HepG2 (cell line): ENCODE measurements around the gene PIEZO1. TPM values are rescaled to one million over a fixed set of nuclear protein-coding genes. Genes with fewer than 3 reads are reported as not detected.

Experiments used
- ATAC-seq: fragments of 200-7000 bp; cut with Tn5 transposase; 3 replicates; pipeline ENCODE4 v1.9.1; 2020; ENCODE audit warnings: mild to moderate bottlenecking, moderate library complexity
- BruUV-seq: library from RNA; stranded (reverse); fragments of 400-500 nt; replicated peaks from 2 replicates; lab custom pipeline; 2021; lab: Mats Ljungman, UMichigan
- CTCF ChIA-PET: fragments of 300-600 bp; formaldehyde crosslinking; extraction: SDS; loops from one replicate; lab custom pipeline; 2021; ENCODE audit warnings: low total read pairs, inconsistent platforms, low intra/inter-chr PET ratio; lab: Yijun Ruan, JAX
- POLR2A ChIA-PET: fragments of 350-600 bp; sonication (Branson Sonifier 250); formaldehyde crosslinking; loops from one replicate; lab custom pipeline; 2020; ENCODE audit warnings: antibody characterized with exemption, inconsistent platforms; lab: Yijun Ruan, JAX
- DNase-seq: peaks from one replicate; pipeline ENCODE4 v3.0.0-alpha.2; 2015; ENCODE audit warnings: low spot score
- FAIRE-seq: peaks from 3 replicates; lab custom pipeline; 2011; peaks lifted over from hg19 to GRCh38; lab: Jason Lieb, UNC
- H2AFZ ChIP-seq: one replicate; pipeline ENCODE4 v1.6.1; 2011; ENCODE audit warnings: low read length, inconsistent platforms
- H3K27ac ChIP-seq: fragments of 300-600 bp; 3 replicates; pipeline ENCODE4 v1.8.0; 2011; ENCODE audit warnings: mixed run types, mild to moderate bottlenecking, mixed read lengths, low read length, inconsistent platforms; ENCODE audit not compliant: insufficient read depth; ENCODE audit errors: extremely low read length
- H3K27me3 ChIP-seq, 2 experiments: fragments of 200-600 bp in 1 of 2; 2 replicates in 1 of 2; 3 replicates in 1 of 2; pipeline versions ENCODE4 v1.6.0 to v1.8.0; 2011; ENCODE audit warnings: low read length in 2 of 2, mild to moderate bottlenecking in 2 of 2, moderate library complexity in 2 of 2, inconsistent platforms in 1 of 2; ENCODE audit not compliant: insufficient read depth in 2 of 2, control insufficient read depth in 1 of 2
- H3K36me3 ChIP-seq, 2 experiments: fragments of 200-600 bp in 1 of 2; replicated peaks in 1 of 2; 2 replicates in 1 of 2; 3 replicates in 1 of 2; pipeline versions ENCODE4 v1.5.1 to v1.8.0; 2011; ENCODE audit warnings: low read length in 2 of 2, inconsistent platforms in 1 of 2; ENCODE audit not compliant: insufficient read depth in 2 of 2, control insufficient read depth in 1 of 2
- H3K4me1 ChIP-seq: 2 replicates; pipeline ENCODE4 v1.5.1; 2012; ENCODE audit warnings: low read length, inconsistent platforms; ENCODE audit not compliant: insufficient read depth
- H3K4me2 ChIP-seq: 2 replicates; pipeline ENCODE4 v1.6.0; 2011; ENCODE audit warnings: low read depth, low read length, inconsistent platforms
- H3K4me3 ChIP-seq, 3 experiments: fragments of 200-600 bp in 1 of 3; sonication (generic), shearing (Covaris generic) in 1 of 3; replicated peaks in 1 of 3; 2 replicates each; pipeline ENCODE4 v1.5.1; 2011 to 2016; ENCODE audit warnings: low read length in 3 of 3, inconsistent platforms in 2 of 3, low read depth in 2 of 3, mild to moderate bottlenecking in 2 of 3, control low read depth in 1 of 3, mixed read lengths in 1 of 3; ENCODE audit not compliant: insufficient read depth in 1 of 3
- H3K79me2 ChIP-seq: one replicate; pipeline ENCODE4 v1.6.1; 2011; ENCODE audit warnings: low read length, inconsistent platforms; ENCODE audit not compliant: insufficient read depth
- H3K9ac ChIP-seq: 2 replicates; pipeline ENCODE4 v1.6.0; 2011; ENCODE audit warnings: mild to moderate bottlenecking, low read depth, low read length, inconsistent platforms; ENCODE audit not compliant: insufficient read depth
- H3K9me3 ChIP-seq: 2 replicates; pipeline ENCODE4 v1.5.1; 2012; ENCODE audit warnings: mild to moderate bottlenecking, low read length
- H4K20me1 ChIP-seq: 2 replicates; pipeline ENCODE4 v1.6.0; 2011; ENCODE audit warnings: inconsistent platforms, mild to moderate bottlenecking, low read length, moderate library complexity; ENCODE audit not compliant: insufficient read depth
- DR1 ChIP-seq: sonication (generic); formaldehyde crosslinking; IDR thresholded peaks from 2 replicates; pipeline ENCODE4 v1.8.0; 2021; ENCODE audit warnings: mild to moderate bottlenecking, missing genetic modification reagents, inconsistent platforms
- KDM1A ChIP-seq: IDR thresholded peaks from 2 replicates; pipeline ENCODE4 v1.6.1; 2016; ENCODE audit warnings: missing compliant biosample characterization
- KLF11 ChIP-seq: IDR thresholded peaks from 2 replicates; pipeline ENCODE4 v1.6.1; 2016; ENCODE audit warnings: missing compliant biosample characterization
- KLF12 ChIP-seq: sonication (generic); formaldehyde crosslinking; IDR thresholded peaks from 2 replicates; pipeline ENCODE4 v1.4.0; 2020; ENCODE audit warnings: missing genetic modification reagents, borderline replicate concordance
- MEF2D ChIP-seq: sonication (generic); formaldehyde crosslinking; IDR thresholded peaks from 2 replicates; pipeline ENCODE4 v1.5.1; 2020; ENCODE audit warnings: mild to moderate bottlenecking, missing genetic modification reagents
- NFYC ChIP-seq: IDR thresholded peaks from 2 replicates; pipeline ENCODE4 v1.6.1; 2016; ENCODE audit warnings: missing genetic modification reagents, missing compliant biosample characterization
- PAWR ChIP-seq: sonication (generic); formaldehyde crosslinking; IDR thresholded peaks from 2 replicates; pipeline ENCODE4 v1.4.0; 2020; ENCODE audit warnings: missing genetic modification reagents, mild to moderate bottlenecking, borderline replicate concordance
- PRPF4 ChIP-seq: fragments of 200-400 bp; formaldehyde crosslinking; IDR thresholded peaks from 2 replicates; pipeline ENCODE4 v1.6.1; 2016; ENCODE audit warnings: low read length, low read depth; ENCODE audit not compliant: poor library complexity, severe bottlenecking
- SP2 ChIP-seq: sonication (generic); formaldehyde crosslinking; IDR thresholded peaks from 2 replicates; pipeline ENCODE4 v1.5.1; 2020; ENCODE audit warnings: mild to moderate bottlenecking, missing genetic modification reagents
- ZFP41 ChIP-seq: sonication (generic); formaldehyde crosslinking; IDR thresholded peaks from 2 replicates; pipeline ENCODE4 v1.4.0; 2020; ENCODE audit warnings: mild to moderate bottlenecking, missing genetic modification reagents, borderline replicate concordance
- ZNF251 ChIP-seq: sonication (generic); formaldehyde crosslinking; IDR thresholded peaks from 2 replicates; pipeline ENCODE4 v1.9.0; 2021; ENCODE audit warnings: mild to moderate bottlenecking, missing genetic modification reagents
- ZNF333 ChIP-seq: sonication (generic); formaldehyde crosslinking; IDR thresholded peaks from 2 replicates; pipeline ENCODE4 v1.4.0; 2020; ENCODE audit warnings: mild to moderate bottlenecking, missing genetic modification reagents, borderline replicate concordance
- ZNF33B ChIP-seq: sonication (generic); formaldehyde crosslinking; IDR thresholded peaks from 2 replicates; pipeline ENCODE4 v1.5.1; 2020; ENCODE audit warnings: mild to moderate bottlenecking, missing genetic modification reagents
- ZNF34 ChIP-seq: sonication (generic); formaldehyde crosslinking; IDR thresholded peaks from 2 replicates; pipeline ENCODE4 v1.4.0; 2020; ENCODE audit warnings: mild to moderate bottlenecking, missing genetic modification reagents, borderline replicate concordance
- ZNF354B ChIP-seq: sonication (generic); formaldehyde crosslinking; IDR thresholded peaks from 2 replicates; pipeline ENCODE4 v1.8.0; 2022; ENCODE audit warnings: mild to moderate bottlenecking, missing genetic modification reagents
- ZNF569 ChIP-seq: sonication (generic); formaldehyde crosslinking; IDR thresholded peaks from 2 replicates; pipeline ENCODE4 v1.5.0; 2020; ENCODE audit warnings: mild to moderate bottlenecking, missing genetic modification reagents, moderate library complexity, borderline replicate concordance
- WGBS: methylation state at CpG from one replicate; pipeline ENCODE4 v1.1.6; 2017; ENCODE audit warnings: low lambda C conversion rate; 5-methylcytosine and 5-hydroxymethylcytosine counted together
- in situ Hi-C: cut with HindIII; loops from 2 replicates; pipeline ENCODE4 v1.10.0; 2017; ENCODE audit warnings: low pct_unique_long_range_greater_than_20kb; ENCODE audit not compliant: extremely low pct_ligation_motif_present
- intact Hi-C: fragments of 100-400 bp; cut with micrococcal nuclease; formaldehyde crosslinking; loops from one replicate; pipeline ENCODE4 v1.10.0; 2022; ENCODE audit not compliant: unreplicated experiment
- polyA plus RNA-seq, 8 experiments: library from polyadenylated mRNA; depleted of rRNA in 3 of 8; stranded (reverse) in 7 of 8; unstranded in 1 of 8; fragments of >200 nt; fragmentation: Illumina TruSeq in 4 of 8; extraction: Trizol in 4 of 8; gene quantifications; 2 replicates each; pipeline versions ENCODE4 v1.2.1 to v1.2.3, GENCODE V29; 2011 to 2016; ENCODE audit warnings: low read depth in 4 of 8, missing spikeins in 1 of 8, mixed read lengths in 1 of 8; ENCODE audit not compliant: insufficient read depth in 1 of 8
- total RNA-seq, 5 experiments: library from RNA; depleted of rRNA; stranded (reverse); fragments of >200 nt; fragmentation: Illumina TruSeq; extraction: Trizol; gene quantifications; 2 replicates each; pipeline ENCODE4 v1.2.3, GENCODE V29; 2016; ENCODE audit warnings: low read depth in 1 of 5
- TF ChIP-seq, protein P1 (sequence below), 2 experiments: sonication (generic) in 1 of 2; formaldehyde crosslinking in 1 of 2; IDR thresholded peaks; 2 replicates each; pipeline versions ENCODE4 v1.4.0 to v1.6.1; 2016 to 2020; ENCODE audit warnings: borderline replicate concordance in 1 of 2, low read depth in 1 of 2, mild to moderate bottlenecking in 1 of 2, missing genetic modification reagents in 1 of 2
- TF ChIP-seq, protein P2 (sequence below): IDR thresholded peaks from 2 replicates; pipeline ENCODE4 v1.6.1; 2016; ENCODE audit warnings: low read depth, borderline replicate concordance
- TF ChIP-seq, protein P3 (sequence below): sonication (generic); formaldehyde crosslinking; IDR thresholded peaks from 2 replicates; pipeline ENCODE4 v1.4.0; 2020; ENCODE audit warnings: mild to moderate bottlenecking, low read depth, missing genetic modification reagents

PIEZO1 gene
- total and polyA plus RNA-seq, 2 of the 13 experiments (the other 11 are each of a cell fraction or from before 2014, with no cell fraction given): 67.9 to 85.0 TPM

DNA sequence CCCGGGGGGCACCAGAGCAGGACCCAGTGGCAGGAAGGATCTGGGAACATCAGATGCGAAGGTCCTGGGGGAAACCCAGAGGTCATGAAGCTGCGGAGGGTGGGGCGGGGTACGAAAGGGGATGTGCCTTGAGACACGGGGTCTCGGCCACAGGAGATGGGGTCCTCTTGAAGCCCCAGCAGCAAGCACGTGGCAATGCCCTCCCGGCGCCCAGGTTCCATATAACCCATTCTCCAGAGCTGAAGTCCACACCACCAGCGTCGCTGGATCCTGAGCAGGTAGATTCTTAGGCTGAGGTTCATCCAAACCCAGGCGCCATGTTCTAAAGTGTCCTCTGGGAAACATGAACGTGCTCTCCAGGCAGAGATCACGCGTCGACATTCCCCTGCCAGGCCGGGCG lies 20.9 kb downstream of the PIEZO1 start:
- H3K9ac ChIP-seq: no peak overlapping the region
- H3K4me2 ChIP-seq: peak overlapping the region; percentile 37
- DNase-seq (no peak), FAIRE-seq (no peak), ATAC-seq (no peak)
- BruUV-seq: no TSS peak
- no peaks in the 10 kb centered on the region for H3K27me3 ChIP-seq
- ChIA-PET CTCF (interaction anchor here (2.1 kb wide), 1 partner anchor 21 kb away, joined by 10 read pairs; the partner anchor contains the start of gene PIEZO1), POLR2A (interaction anchor here (0.6 to 1.6 kb wide), 12 partner anchors 10 to 453 kb away, joined by 3 to 11 read pairs (median 4); partner anchors contain the start of genes APRT, PIEZO1 and ZNF778)
- in situ Hi-C loops (no loop called here), intact Hi-C loops (no loop called here)
- no peak overlapping the region for H2AFZ ChIP-seq
- peak overlapping the region; percentile 33 for H3K27ac ChIP-seq
- H3K4me1 ChIP-seq: peaks cover 63% of the 10 kb centered on the region
- WGBS: 94% methylated on average over 19 of the region's 19 CpGs
- H3K79me2 ChIP-seq: peaks cover 12% of the 10 kb centered on the region
- H3K9me3 ChIP-seq: no peaks in the 10 kb centered on the region
- H4K20me1 ChIP-seq: peaks cover 27% of the 10 kb centered on the region; the same call in 1 of the 2 replicates
- H3K4me3 ChIP-seq: 0 out of 6 replicates have a peak overlapping the region, but pooled peaks of 1 of the 3 experiments have one; percentile 24
- H3K36me3 ChIP-seq: no peaks in the 10 kb centered on the region; a peak in 2 of 5 replicates
- no peak for TF ChIP-seq ZNF354B (CRISPR knock-in tag)
- no peak for TF ChIP-seq KDM1A (CRISPR knock-in tag)
- TF ChIP-seq PRPF4: peak; percentile 36
- TF ChIP-seq PAWR (CRISPR knock-in tag): peak; percentile 68; the same call in 1 of the 2 replicates
- TF ChIP-seq NFYC (CRISPR knock-in tag): no peak
- TF ChIP-seq, protein P1, sequence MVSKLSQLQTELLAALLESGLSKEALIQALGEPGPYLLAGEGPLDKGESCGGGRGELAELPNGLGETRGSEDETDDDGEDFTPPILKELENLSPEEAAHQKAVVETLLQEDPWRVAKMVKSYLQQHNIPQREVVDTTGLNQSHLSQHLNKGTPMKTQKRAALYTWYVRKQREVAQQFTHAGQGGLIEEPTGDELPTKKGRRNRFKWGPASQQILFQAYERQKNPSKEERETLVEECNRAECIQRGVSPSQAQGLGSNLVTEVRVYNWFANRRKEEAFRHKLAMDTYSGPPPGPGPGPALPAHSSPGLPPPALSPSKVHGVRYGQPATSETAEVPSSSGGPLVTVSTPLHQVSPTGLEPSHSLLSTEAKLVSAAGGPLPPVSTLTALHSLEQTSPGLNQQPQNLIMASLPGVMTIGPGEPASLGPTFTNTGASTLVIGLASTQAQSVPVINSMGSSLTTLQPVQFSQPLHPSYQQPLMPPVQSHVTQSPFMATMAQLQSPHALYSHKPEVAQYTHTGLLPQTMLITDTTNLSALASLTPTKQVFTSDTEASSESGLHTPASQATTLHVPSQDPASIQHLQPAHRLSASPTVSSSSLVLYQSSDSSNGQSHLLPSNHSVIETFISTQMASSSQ (IDR thresholded peaks at IDR 0.05; ENCODE audit: low read depth): no peak
- TF ChIP-seq, protein P1 (CRISPR knock-in tag; IDR thresholded peaks at IDR 0.05; ENCODE audit: borderline replicate concordance): 0 out of 2 replicates have a peak, but pooled peaks have one; percentile 34
- 0 out of 2 replicates have a peak, but pooled peaks have one; percentile 21 for TF ChIP-seq ZNF569
- TF ChIP-seq ZNF34 (CRISPR knock-in tag): 0 out of 2 replicates have a peak, but pooled peaks have one; percentile 57
- TF ChIP-seq ZNF333 (CRISPR knock-in tag): peak; percentile 82
- no peak for TF ChIP-seq KLF12 (CRISPR knock-in tag)
- peak; percentile 54; the same call in 1 of the 2 replicates for TF ChIP-seq ZNF251 (CRISPR knock-in tag)
- no peak for TF ChIP-seq MEF2D (CRISPR knock-in tag)
- TF ChIP-seq KLF11: no peak
- TF ChIP-seq, protein P2, sequence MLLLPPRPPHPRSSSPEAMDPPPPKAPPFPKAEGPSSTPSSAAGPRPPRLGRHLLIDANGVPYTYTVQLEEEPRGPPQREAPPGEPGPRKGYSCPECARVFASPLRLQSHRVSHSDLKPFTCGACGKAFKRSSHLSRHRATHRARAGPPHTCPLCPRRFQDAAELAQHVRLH (CRISPR knock-in tag): no peak
- no peak for TF ChIP-seq SP2 (CRISPR knock-in tag)
- TF ChIP-seq DR1 (CRISPR knock-in tag): peak; percentile 25; the same call in 1 of the 2 replicates
- TF ChIP-seq, protein P3, sequence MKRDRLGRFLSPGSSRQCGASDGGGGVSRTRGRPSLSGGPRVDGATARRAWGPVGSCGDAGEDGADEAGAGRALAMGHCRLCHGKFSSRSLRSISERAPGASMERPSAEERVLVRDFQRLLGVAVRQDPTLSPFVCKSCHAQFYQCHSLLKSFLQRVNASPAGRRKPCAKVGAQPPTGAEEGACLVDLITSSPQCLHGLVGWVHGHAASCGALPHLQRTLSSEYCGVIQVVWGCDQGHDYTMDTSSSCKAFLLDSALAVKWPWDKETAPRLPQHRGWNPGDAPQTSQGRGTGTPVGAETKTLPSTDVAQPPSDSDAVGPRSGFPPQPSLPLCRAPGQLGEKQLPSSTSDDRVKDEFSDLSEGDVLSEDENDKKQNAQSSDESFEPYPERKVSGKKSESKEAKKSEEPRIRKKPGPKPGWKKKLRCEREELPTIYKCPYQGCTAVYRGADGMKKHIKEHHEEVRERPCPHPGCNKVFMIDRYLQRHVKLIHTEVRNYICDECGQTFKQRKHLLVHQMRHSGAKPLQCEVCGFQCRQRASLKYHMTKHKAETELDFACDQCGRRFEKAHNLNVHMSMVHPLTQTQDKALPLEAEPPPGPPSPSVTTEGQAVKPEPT: 0 out of 2 replicates have a peak, but pooled peaks have one; percentile 38
- TF ChIP-seq ZFP41 (CRISPR knock-in tag): no peak
- TF ChIP-seq ZNF33B (CRISPR knock-in tag): no peak
